Measurements from ENCODE around the gene CHST6.

DNA sequence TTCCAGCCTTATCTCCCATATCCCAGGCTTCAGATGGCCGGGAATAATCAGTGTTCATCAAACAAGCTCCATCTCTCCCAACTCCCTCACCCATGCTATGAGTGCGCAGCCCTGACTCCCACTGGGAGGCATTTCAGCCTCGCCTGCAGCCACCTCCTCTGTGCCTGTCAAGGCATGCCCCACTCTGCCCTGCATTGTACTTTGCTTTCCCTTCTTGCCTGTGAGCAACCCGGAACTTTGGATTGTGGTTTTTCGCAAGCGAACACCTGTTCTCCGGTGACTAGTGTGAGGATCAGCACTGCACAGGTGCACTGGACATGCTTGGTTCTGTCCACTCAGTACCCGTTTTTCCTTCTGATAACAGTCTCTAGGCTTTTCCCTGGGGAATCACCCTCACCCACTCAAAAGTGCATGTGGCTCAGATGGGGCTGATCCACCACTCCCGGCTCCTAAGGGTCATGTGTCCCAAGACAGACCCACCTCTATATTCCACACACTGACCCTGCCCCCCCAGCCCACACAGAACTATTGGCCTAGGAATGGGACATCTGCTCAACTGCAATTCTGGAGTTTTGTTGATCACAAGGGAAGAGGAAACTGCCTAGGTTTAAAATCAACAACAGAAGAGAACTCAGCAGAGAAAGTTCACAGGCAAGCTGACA, 9.1 kb downstream of the CHST6 start:
- TF ChIP-seq, protein P1, sequence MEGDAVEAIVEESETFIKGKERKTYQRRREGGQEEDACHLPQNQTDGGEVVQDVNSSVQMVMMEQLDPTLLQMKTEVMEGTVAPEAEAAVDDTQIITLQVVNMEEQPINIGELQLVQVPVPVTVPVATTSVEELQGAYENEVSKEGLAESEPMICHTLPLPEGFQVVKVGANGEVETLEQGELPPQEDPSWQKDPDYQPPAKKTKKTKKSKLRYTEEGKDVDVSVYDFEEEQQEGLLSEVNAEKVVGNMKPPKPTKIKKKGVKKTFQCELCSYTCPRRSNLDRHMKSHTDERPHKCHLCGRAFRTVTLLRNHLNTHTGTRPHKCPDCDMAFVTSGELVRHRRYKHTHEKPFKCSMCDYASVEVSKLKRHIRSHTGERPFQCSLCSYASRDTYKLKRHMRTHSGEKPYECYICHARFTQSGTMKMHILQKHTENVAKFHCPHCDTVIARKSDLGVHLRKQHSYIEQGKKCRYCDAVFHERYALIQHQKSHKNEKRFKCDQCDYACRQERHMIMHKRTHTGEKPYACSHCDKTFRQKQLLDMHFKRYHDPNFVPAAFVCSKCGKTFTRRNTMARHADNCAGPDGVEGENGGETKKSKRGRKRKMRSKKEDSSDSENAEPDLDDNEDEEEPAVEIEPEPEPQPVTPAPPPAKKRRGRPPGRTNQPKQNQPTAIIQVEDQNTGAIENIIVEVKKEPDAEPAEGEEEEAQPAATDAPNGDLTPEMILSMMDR (conservative IDR thresholded peaks at IDR 0.05): no peak
- TF ChIP-seq ZFX (IDR thresholded peaks at IDR 0.05): no peak

Measured in C4-2B (cell line).